ENCODE data around the gene MPND. TPM values are rescaled to one million over a fixed set of nuclear protein-coding genes. Genes with fewer than 3 reads are reported as not detected.

Gene MPND
- total RNA-seq, 6 experiments from 2014 or later, result 11.7 to 15.0 (median 12.1) TPM

DNA sequence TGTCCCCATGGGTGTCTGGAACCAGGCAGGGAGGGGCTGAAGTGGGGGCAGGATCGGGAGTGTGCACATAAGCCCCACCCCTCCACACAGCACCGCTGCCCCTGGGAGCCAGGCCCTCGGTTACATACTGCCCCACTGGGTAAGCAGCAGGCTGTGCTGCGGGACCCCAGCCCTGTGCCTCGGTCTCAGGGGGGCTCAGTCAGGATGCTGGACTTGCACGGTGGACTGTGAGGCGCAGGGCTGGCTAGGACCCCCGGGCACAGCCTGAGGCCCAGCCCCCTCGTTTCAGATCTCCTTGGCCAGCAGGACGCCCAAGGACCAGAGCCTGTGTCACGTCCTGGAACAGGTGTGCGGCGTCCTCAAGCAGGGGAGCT, 16.3 kb downstream of the MPND start:
- H3K27me3 Mint-ChIP-seq (ENCODE audit: insufficient read depth), result peaks cover 7% of the 10 kb centered on the region
- DNase-seq, result no peak
- H3K4me3 Mint-ChIP-seq, result no peak overlapping the region
- no peaks in the 10 kb centered on the region for H3K4me1 Mint-ChIP-seq (ENCODE audit: low read depth)
- H3K36me3 Mint-ChIP-seq (ENCODE audit: low read depth), result no peaks in the 10 kb centered on the region
- no peaks in the 10 kb centered on the region for H3K9me3 Mint-ChIP-seq
- no peak overlapping the region for H3K27ac Mint-ChIP-seq
- TF ChIP-seq, protein P1, sequence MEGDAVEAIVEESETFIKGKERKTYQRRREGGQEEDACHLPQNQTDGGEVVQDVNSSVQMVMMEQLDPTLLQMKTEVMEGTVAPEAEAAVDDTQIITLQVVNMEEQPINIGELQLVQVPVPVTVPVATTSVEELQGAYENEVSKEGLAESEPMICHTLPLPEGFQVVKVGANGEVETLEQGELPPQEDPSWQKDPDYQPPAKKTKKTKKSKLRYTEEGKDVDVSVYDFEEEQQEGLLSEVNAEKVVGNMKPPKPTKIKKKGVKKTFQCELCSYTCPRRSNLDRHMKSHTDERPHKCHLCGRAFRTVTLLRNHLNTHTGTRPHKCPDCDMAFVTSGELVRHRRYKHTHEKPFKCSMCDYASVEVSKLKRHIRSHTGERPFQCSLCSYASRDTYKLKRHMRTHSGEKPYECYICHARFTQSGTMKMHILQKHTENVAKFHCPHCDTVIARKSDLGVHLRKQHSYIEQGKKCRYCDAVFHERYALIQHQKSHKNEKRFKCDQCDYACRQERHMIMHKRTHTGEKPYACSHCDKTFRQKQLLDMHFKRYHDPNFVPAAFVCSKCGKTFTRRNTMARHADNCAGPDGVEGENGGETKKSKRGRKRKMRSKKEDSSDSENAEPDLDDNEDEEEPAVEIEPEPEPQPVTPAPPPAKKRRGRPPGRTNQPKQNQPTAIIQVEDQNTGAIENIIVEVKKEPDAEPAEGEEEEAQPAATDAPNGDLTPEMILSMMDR (IDR thresholded peaks at IDR 0.05), result no peak

DNA sequence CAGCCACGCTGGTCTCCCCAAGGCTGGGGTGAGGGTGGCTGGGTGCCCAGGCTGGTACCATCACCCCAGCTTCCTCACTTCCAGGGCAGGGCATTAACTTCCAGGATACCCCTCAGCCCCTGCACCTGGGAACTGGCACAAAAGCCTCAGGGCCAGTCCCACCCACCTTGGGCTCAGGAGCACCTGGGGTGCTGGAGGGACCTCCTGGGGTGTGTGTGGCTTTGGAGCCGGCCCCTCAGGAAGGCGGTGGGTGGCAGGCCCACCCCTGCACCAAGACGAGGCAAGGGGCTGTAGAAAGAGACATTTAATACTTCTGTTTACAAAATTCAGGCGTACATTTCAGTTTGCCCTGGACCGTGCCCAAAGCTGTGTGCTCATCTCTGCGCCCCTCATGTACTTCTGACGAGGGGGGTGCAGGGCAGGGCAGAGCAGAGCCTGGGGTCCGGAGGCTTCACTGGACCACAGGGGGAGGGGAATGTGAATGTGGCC, 16.8 kb downstream of the MPND start:
- Mint-ChIP-seq H3K4me3 (no peak overlapping the region), H3K27me3 (ENCODE audit: insufficient read depth) (peaks cover 7% of the 10 kb centered on the region), H3K4me1 (ENCODE audit: low read depth) (no peaks in the 10 kb centered on the region), H3K36me3 (ENCODE audit: low read depth) (no peaks in the 10 kb centered on the region), H3K27ac (no peak overlapping the region), H3K9me3 (no peaks in the 10 kb centered on the region)
- DNase-seq, result no peak
- TF ChIP-seq, protein P1 (IDR thresholded peaks at IDR 0.05), result no peak

DNA sequence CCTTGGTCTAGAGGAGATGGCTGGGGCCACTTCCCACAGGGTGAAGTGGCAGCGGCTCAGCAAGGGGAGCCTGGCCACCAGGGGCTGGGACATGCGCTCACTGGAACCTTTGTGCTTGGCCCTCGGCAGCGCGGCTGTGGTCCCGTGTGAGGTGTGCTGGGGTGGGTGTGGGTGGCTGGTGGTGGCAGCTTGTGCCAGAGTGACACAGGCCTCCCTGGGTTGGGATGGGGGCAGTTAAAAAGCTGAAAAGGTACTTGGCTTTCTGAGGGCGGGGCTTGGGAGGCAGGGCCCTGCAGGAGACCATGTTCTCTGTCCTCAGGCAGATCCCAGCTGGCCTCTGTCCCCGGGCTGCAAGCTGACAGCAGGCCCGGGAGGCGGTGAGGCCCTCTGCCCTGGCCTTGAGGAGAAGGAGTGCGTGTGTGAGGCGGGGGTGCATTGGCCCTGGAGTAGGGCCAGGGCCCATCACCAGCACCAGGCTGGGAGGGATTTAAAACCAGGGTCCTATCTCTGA, 17.3 kb downstream of the MPND start:
- Mint-ChIP-seq H3K4me3 (no peak overlapping the region), H3K36me3 (ENCODE audit: low read depth) (no peaks in the 10 kb centered on the region), H3K9me3 (no peaks in the 10 kb centered on the region), H3K27me3 (ENCODE audit: insufficient read depth) (peaks cover 7% of the 10 kb centered on the region), H3K4me1 (ENCODE audit: low read depth) (no peaks in the 10 kb centered on the region), H3K27ac (no peak overlapping the region)
- no peak for DNase-seq
- TF ChIP-seq, protein P1 (IDR thresholded peaks at IDR 0.05), result no peak

DNA sequence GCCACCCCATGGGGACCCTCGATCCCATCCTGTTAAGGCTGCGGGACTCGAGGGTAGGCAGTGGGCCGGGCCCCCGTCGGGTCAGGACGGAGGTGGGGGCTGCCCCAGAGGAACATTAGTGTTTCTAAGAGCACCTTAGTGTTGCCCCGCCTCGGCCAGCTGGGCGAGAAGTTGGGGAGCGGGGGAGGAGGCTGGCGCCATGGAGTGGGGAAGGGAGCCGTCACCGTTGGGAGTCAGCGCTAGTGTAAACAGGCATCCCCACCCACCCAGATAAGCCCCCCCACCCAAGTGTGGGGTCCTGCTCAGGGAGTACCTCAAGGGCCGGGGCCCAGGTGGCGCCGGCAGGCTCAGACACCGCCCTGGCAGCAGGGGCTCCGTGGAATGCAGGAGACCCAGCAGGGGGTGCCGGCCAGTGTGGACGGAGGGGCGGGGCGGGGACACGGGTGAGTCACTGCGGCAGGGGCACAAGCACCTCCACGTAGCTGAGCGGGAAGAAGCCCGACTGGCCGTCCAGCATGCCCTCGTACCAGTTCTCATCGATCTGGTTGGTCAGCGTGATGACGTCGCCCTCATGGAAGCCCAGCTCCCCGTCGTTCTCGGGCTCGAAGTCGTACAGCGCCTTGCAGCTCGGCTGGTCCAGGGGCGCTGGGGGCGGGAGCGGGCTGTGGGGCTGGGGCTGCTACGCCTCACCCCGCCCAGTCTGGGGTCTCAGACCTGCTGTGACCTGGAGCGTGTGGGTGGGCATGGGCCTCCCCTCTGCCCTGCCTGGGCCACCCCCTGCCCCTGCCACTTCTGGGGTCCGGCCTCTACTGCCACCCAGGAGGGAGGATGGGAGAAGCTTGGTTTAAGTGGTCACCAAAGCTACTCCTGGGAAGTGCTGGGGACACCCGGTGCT, 18.0 kb downstream of the MPND start:
- no peaks in the 10 kb centered on the region for H3K4me1 Mint-ChIP-seq (ENCODE audit: low read depth)
- TF ChIP-seq, protein P1 (IDR thresholded peaks at IDR 0.05), result no peak
- DNase-seq, result no peak
- H3K9me3 Mint-ChIP-seq, result no peaks in the 10 kb centered on the region
- H3K36me3 Mint-ChIP-seq (ENCODE audit: low read depth), result no peaks in the 10 kb centered on the region
- H3K4me3 Mint-ChIP-seq, result no peak overlapping the region
- peaks cover 4% of the 10 kb centered on the region for H3K27me3 Mint-ChIP-seq (ENCODE audit: insufficient read depth)
- no peak overlapping the region for H3K27ac Mint-ChIP-seq

DNA sequence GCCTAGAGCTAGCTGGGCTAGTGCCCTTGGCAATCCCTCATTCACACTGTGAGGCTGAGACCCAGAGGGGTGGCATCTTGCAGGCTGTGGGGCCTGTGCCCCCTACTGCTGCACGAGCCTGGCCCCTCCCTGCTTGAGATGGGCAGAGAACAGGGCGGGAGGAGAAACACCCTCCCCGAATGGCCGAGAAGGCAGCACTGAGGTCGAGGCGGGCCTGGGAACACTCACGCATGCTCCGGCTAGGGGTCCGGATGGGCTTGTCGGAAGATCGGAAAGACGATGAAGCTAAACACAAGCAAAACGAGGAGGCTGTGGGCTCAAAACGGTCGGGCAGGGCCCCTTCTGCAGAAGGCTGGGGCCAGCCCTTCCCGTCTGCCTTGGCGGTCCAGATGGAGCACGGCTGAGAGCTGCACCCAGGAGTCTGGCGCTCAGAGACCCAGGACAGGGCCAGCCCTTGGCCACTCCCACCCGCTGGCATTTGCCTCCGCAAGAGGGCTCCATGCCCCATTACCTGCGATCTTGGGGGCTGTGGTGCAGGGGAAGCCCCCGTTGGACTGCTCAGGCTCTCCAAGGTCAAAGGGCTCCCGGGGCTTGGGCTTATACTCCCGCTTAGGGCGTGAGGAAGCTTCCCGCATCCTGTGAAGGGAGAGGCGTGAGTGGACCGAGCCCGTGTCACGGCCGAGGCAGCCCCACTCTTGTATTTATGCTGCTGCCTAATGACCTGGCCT, 18.9 kb downstream of the MPND start:
- TF ChIP-seq, protein P1 (IDR thresholded peaks at IDR 0.05), result no peak
- Mint-ChIP-seq H3K9me3 (no peaks in the 10 kb centered on the region), H3K27me3 (ENCODE audit: insufficient read depth) (peaks cover 4% of the 10 kb centered on the region), H3K4me3 (no peak overlapping the region), H3K27ac (no peak overlapping the region), H3K36me3 (ENCODE audit: low read depth) (no peaks in the 10 kb centered on the region), H3K4me1 (ENCODE audit: low read depth) (no peaks in the 10 kb centered on the region)
- no peak for DNase-seq
